Lower leg skin (tissue), 4 donors: ENCODE data around the gene AVPI1. TPM values are rescaled to one million over a fixed set of nuclear protein-coding genes. Genes with fewer than 3 reads are reported as not detected.

Source experiments
- DNase-seq, 2 donors: peaks; one replicate each; pipeline ENCODE4 v3.0.0-alpha.2; 2019; ENCODE audit warnings: low spot score in 2 of 2
- H3K4me3 ChIP-seq: fragments of 200-600 bp; sonication (generic); 2 replicates; pipeline ENCODE4 v1.5.1; 2017; ENCODE audit warnings: mild to moderate bottlenecking, low read depth; ENCODE audit not compliant: poor library complexity, severe bottlenecking
- CTCF ChIP-seq, 3 donors: fragments of 450-650 bp; IDR thresholded peaks; one replicate each; pipeline ENCODE4 v1.5.1; 2016; ENCODE audit warnings: antibody characterized with exemption in 3 of 3, mild to moderate bottlenecking in 3 of 3, moderate library complexity in 2 of 3
- POLR2A ChIP-seq, 2 donors: fragments of 450-650 bp; IDR thresholded peaks; one replicate each; pipeline ENCODE4 v1.6.1; 2016 to 2017; ENCODE audit warnings: antibody characterized with exemption in 2 of 2, mild to moderate bottlenecking in 1 of 2, moderate library complexity in 1 of 2
- WGBS, 2 donors: methylation state at CpG; one replicate each; pipeline ENCODE4 v1.1.5; 2018; 5-methylcytosine and 5-hydroxymethylcytosine counted together
- intact Hi-C: fragments of 100-400 bp; cut with DNase I; formaldehyde crosslinking; loops from one replicate; pipeline ENCODE4 v1.15.0; 2023; ENCODE audit warnings: low total_unique reads
- total RNA-seq, 4 donors: library from RNA; depleted of rRNA; stranded (reverse); fragments of >200 nt; gene quantifications; one replicate each; pipeline ENCODE4 v1.1.0, GENCODE V29; 2016

Gene AVPI1
- total RNA-seq, 4 donors from 2014 or later, result 133 to 169 (median 145) TPM

GRCh38 chr10:97708976-97709946 lies 22.2 kb upstream of the AVPI1 start:
- WGBS, 2 donors, result 39% methylated on average over 18 of the region's 18 CpGs

GRCh38 chr10:97708167-97708566 lies 21.1 kb upstream of the AVPI1 start:
- intact Hi-C loops, result no loop called here
- DNase-seq, result no peak
- no peak for TF ChIP-seq CTCF (IDR thresholded peaks at IDR 0.05)
- TF ChIP-seq POLR2A (IDR thresholded peaks at IDR 0.05), result no peak
- 76 to 83% methylated on average over 2 of the region's 2 CpGs for WGBS, 2 donors
- H3K4me3 ChIP-seq, result no peak overlapping the region

More at GRCh38 chr10:97708976-97709946, 22.2 kb upstream of the AVPI1 start:
- no peak overlapping the region for H3K4me3 ChIP-seq
- DNase-seq, result peak; percentile 83 to 95
- intact Hi-C loops, result no loop called here
- TF ChIP-seq CTCF (IDR thresholded peaks at IDR 0.05) (no peak), POLR2A (IDR thresholded peaks at IDR 0.05) (no peak)

- H3K4me3 ChIP-seq, result no peak overlapping the region
- intact Hi-C loops, result no loop called here
- 83 to 86% methylated on average over 10 of the region's 11 CpGs for WGBS, 2 donors
- no peak for DNase-seq
- TF ChIP-seq POLR2A (IDR thresholded peaks at IDR 0.05) (no peak), CTCF (IDR thresholded peaks at IDR 0.05) (no peak)
Measured at GRCh38 chr10:97707134-97707861, 20.3 kb upstream of the AVPI1 start.

- intact Hi-C loops, result no loop called here
- TF ChIP-seq CTCF (IDR thresholded peaks at IDR 0.05) (no peak), POLR2A (IDR thresholded peaks at IDR 0.05) (no peak)
- no peak for DNase-seq
- H3K4me3 ChIP-seq, result no peak overlapping the region
- 91 to 94% methylated on average over 3 of the region's 3 CpGs for WGBS, 2 donors
Measured at GRCh38 chr10:97705006-97705670, 18.1 kb upstream of the AVPI1 start.

- 55 to 57% methylated on average over 1 of the region's 1 CpG for WGBS, 2 donors
- no peak for DNase-seq
- TF ChIP-seq POLR2A (IDR thresholded peaks at IDR 0.05) (no peak), CTCF (IDR thresholded peaks at IDR 0.05) (no peak)
Measured at GRCh38 chr10:97704341-97704740, 17.3 kb upstream of the AVPI1 start.

More at GRCh38 chr10:97704341-97704740, 17.3 kb upstream of the AVPI1 start:
- H3K4me3 ChIP-seq, result no peak overlapping the region
- intact Hi-C loops, result no loop called here
